Activated CD8-positive, alpha-beta memory T cell treated with anti-CD3 and anti-CD28 coated beads for 36 hours (primary cell): Measurements from ENCODE around the gene IFIT5. TPM values are rescaled to one million over a fixed set of nuclear protein-coding genes. Genes with fewer than 3 reads are reported as not detected.
"Not testable (repeated sequence)": the region's sequence is repeated elsewhere in the genome, so short reads cannot be mapped to it uniquely, and the experiment has no call there.

Experiments used
- CTCF ChIA-PET: fragments of 350-600 bp; sonication (Branson Sonifier 250); formaldehyde crosslinking; loops from one replicate; lab custom pipeline; 2021; ENCODE audit warnings: antibody characterized with exemption; lab: Charles Lee
- POLR2A ChIA-PET: fragments of 350-600 bp; sonication (Branson Sonifier 250); formaldehyde crosslinking; loops from one replicate; lab custom pipeline; 2021; ENCODE audit warnings: antibody characterized with exemption; lab: Charles Lee
- total RNA-seq, 2 experiments: library from RNA; stranded (reverse); gene quantifications; one replicate each; pipeline ENCODE4 v1.2.3, GENCODE V29; 2021

Gene IFIT5, protein sequence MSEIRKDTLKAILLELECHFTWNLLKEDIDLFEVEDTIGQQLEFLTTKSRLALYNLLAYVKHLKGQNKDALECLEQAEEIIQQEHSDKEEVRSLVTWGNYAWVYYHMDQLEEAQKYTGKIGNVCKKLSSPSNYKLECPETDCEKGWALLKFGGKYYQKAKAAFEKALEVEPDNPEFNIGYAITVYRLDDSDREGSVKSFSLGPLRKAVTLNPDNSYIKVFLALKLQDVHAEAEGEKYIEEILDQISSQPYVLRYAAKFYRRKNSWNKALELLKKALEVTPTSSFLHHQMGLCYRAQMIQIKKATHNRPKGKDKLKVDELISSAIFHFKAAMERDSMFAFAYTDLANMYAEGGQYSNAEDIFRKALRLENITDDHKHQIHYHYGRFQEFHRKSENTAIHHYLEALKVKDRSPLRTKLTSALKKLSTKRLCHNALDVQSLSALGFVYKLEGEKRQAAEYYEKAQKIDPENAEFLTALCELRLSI
- total RNA-seq = 1 to 10 TPM; 6.4 to 6.5 TPM

DNA sequence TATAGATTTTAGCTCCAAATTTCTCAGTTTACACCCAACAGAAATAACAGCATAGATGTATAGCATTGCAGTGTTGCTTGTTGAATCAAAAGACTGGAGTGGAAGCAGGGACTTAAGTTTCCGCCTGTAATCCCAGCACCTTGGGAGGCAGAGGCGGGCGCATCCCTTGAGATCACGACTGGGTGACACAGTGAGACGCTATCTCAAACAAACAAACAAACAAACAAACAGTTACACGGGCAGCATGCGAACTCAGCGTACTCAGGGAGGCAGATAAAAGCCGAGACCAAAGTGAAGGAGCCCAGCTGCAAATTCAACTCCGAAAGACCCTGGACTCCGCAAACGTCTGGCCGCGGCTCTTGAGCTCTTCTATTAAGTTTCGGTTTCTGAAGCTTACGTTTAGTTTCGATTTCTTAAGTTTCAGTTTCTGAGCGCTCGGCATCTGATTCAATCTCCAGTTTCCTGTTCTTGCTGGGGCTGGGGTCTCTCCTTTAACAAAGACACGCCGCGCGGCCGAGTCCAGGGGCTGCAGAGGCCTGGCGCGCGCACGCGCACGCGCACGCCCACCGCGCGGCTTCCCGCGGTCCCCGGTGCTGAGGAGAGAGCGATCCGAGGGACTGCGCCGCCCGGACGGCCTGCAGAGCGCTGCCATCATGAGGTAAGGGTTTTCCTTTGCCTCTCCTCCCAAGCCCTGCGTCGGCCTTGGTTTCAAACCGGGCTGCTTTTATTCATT, at the start of gene IFIT5:
Gene IFIT5, plus strand, starts transcription at position 423 of the 733 bp plus-strand sequence. Its CDS starts 231 bp downstream, at position 654.
- ChIA-PET POLR2A (interaction anchor here (0.7 to 1.0 kb wide), 4 partner anchors 22 to 424 kb away, joined by 4 read pairs; partner anchors contain the start of genes FAS, IFIT1 and LIPA), CTCF (interaction anchor here (0.6 kb wide), 1 partner anchor 118 kb away, joined by 3 read pairs; no protein-coding TSS in a partner anchor)

- ChIA-PET POLR2A (no interaction called here), CTCF (interaction anchor here (0.7 kb wide), 1 partner anchor 104 kb away, joined by 3 read pairs; no protein-coding TSS in a partner anchor)
These were observed 46.8 kb upstream of the IFIT5 start for GRCh38 chr10:89367529-89367928.

DNA sequence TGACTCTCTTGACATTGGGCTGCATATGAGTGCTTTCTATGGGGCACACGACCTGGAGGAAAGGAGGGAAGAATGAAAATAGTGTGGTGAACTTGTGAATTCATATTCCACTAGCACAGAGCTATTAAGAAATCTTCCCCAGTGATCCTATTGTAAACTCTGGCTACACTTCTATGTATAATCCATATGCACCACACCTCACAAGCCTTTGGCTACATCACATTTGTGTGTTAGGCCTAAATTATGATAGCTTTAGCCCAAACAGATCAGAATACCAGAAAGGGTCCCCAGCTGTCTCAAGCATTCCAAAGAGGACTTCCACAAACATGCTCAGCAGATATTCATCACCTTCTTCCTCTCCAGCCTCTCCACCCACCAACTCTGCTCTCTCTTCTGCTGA, 46.2 kb upstream of the IFIT5 start:
- POLR2A ChIA-PET = interaction anchor here (0.5 kb wide), 1 partner anchor 367 kb away, joined by 3 read pairs; no protein-coding TSS in a partner anchor
- CTCF ChIA-PET = interaction anchor here (0.7 kb wide), 1 partner anchor 104 kb away, joined by 3 read pairs; no protein-coding TSS in a partner anchor

DNA sequence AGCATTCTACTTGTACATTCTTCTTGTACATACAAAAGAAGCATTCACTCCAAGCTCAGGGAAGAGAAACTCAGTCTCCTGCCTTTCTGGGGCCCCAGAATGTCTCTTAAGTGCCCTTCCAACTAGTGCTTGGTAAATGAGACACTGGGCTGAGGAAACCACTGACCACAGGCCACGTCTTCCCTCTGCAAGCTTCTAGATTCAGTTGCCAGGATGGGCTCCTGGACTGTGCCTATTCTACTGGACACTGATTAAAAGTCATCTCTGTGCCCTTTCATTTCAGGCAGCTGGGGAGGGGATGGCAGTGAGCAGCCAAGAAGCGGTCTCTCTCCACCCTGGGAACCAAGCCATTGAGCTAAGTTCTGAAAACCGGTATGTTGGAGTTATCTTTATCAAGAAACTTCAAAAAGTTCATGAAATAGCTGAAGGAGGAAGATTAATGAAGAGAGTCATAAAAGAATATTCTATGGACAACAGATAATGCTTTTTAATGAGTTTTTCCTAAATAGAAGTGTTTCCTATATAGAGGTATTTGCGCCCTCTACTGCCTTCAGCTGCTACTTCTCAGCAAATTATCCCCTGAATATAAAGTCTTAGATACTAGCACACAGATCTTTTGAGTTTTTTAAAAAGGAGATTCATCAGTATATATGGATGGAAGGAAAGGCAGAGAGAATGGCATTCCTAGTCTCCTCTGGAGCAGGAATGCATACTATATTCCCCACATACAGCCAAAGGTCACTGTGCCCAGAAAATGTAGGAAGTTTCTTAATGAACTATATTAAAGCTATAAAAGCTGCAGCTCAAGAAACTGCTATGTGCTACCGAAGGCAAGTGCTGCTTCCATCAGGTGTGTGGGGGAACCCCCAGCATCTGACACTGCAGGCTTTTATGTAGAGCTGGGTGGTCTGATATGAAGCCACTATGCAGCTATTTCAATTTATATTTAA, 44.9 kb upstream of the IFIT5 start:
- ChIA-PET POLR2A (no interaction called here), CTCF (no interaction called here)

DNA sequence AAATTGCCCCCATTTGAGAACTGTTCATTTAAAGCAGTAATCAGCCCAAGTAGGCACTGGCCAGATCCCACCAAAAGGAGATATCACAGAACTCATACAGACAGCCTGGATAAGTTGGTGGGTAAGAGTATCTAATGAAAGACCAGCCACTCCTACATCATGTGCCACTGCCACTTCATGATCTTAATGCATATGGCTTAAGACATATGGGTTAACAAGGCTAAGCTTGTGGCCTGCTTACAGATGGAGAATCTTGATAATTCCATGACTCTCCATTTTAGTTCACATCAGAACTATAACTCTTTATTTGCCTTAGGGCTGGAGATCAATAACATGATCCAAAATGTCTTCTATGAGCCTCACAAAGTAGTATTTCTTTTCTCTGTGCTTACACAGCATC, 43.3 kb upstream of the IFIT5 start:
- POLR2A ChIA-PET = no interaction called here
- CTCF ChIA-PET = no interaction called here

DNA sequence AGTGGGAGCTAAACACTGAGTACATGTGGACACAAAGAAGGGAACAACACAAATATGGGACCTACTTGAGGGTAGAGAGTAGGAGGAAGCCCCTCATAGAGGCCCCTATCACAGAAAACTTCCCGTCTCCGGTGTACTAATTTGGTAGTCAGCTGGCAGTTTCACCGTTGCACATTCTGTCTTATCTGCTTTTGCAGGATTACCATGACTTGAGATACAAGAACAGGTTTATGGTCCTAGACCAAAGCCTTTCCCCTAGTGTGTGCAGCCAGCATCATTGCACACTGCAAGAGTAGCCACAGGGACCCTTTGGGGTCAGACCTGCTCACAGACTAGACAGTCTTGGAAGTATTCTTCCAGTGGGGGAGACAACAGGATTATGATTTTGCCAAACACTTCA, 42.4 kb upstream of the IFIT5 start:
- ChIA-PET POLR2A (no interaction called here), CTCF (no interaction called here)

GRCh38 chr10:89373916-89374711, 40.3 kb upstream of the IFIT5 start:
- POLR2A ChIA-PET = no interaction called here
- CTCF ChIA-PET = no interaction called here

DNA sequence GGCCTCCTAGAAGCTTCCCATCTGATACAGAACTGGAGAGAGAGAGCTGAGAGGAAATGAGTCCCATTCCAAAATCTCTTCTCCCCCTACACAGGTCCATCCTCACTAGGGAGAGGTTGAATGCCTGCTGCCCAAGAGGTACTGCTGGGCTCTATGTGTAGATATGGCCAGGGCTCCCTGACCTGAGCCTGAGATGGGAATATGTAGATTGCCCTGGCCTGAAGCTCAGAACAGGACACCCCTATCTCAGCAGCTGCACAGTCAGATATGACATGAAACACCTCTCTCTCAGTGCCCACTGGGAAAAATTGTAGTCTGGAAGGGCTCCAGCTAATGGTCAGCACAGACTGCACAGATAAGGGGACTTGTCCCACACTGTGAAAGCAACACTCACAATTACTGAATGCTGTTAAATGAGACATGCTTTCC, 39.6 kb upstream of the IFIT5 start:
- CTCF ChIA-PET = no interaction called here
- POLR2A ChIA-PET = no interaction called here

DNA sequence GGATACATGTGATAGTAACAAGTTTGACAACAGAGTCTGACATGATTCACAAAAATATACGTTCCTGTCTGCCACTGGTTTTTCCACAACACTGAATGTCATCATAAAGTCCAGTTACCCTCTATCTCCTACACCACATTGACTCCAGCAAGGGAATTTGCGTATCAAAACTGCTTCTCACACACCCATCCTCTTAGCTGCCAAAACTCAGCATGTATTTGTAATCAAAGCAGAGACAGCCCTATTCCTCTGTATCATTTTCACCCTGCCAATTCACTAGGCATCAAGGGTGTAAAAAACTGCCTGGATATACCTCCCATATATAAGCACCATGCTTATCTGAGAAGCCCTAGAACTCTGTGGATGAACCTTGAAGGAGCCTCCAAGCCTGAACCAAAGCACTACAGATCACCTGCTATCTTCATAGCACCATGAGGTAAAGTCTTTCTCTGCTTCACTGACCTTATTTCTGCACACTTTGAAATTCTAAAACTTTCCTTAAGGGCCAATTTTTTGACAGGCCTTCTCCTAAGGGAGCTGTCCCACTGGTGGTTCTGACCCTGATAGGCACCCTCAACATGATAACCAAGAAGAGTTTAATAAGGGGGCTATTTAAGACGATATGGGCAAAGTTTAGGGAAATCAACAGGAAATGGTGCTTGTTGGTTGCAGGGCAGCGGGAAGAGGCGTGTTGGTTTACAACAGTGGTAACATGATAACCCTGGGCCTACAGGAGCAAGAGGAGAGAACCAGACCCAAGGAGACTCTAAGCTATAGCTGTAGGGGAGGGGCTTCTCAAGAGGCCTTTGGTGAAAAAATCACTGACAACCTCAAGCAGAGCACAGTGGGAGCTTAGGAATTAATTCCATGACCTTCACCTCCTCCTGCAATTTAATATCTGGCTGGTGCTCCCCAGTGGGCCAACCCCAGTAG, 36.4 kb upstream of the IFIT5 start, which contains the start of gene IFIT1B:
Gene IFIT1B, plus strand, starts transcription at position 352 of the 933 bp plus-strand sequence. Its CDS starts 80 bp downstream, at position 432.
- ChIA-PET POLR2A (no interaction called here), CTCF (no interaction called here)

DNA sequence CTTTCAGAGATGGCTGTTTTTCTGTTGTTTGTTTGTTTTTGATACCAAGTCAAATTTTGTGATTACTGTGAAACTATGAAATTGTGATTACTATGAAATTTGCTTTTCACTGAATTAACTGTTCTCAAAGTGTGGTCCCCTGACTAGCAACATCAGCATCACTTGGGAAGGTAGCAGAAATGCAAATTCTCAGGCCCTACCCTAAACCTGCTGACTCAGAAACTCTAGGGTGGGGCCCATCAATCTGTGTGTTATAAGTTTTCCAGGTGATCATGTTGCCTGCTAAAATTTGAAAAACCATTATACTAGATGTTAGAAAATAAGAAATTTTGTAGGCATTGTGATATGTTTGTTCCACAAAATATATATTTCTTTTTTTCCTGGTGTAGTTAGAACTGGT, 35.3 kb upstream of the IFIT5 start:
- POLR2A ChIA-PET = no interaction called here
- CTCF ChIA-PET = no interaction called here

GRCh38 chr10:89382757-89383156, 31.6 kb upstream of the IFIT5 start:
- POLR2A ChIA-PET = no interaction called here

GRCh38 chr10:89384474-89385340, 29.7 kb upstream of the IFIT5 start:
- POLR2A ChIA-PET = no interaction called here
- CTCF ChIA-PET = no interaction called here

More at GRCh38 chr10:89382757-89383156, 31.6 kb upstream of the IFIT5 start:
- CTCF ChIA-PET = no interaction called here

- CTCF ChIA-PET = no interaction called here
- POLR2A ChIA-PET = no interaction called here
These were observed 25.6 kb upstream of the IFIT5 start for GRCh38 chr10:89388806-89389205.

GRCh38 chr10:89389254-89389653, 25.1 kb upstream of the IFIT5 start:
- POLR2A ChIA-PET = no interaction called here
- CTCF ChIA-PET = no interaction called here

- CTCF ChIA-PET = no interaction called here
- POLR2A ChIA-PET = interaction anchor here (0.7 kb wide), 1 partner anchor 10 kb away, joined by 5 read pairs; no protein-coding TSS in a partner anchor
These were observed 23.7 kb upstream of the IFIT5 start for GRCh38 chr10:89390476-89391225.

DNA sequence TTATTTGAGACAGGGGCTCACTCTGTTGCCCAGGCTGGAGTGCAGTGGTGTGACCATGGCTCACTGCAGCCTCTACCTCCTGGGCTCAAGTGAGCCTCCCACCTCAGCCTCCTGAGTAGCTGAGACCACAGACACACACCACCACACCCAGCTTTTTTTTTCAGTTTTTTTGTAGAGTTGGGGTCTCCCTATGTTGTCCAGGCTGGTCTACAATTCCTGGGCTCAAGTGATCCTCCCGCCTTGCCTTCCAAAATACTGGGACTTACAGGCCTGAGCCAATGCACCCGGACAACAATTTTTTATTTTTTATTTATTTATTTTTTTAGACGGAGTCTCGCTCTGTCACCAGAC, 23.2 kb upstream of the IFIT5 start:
- POLR2A ChIA-PET, CTCF ChIA-PET: not testable (repeated sequence)
